ENCODE data around the gene XPNPEP3. TPM values are rescaled to one million over a fixed set of nuclear protein-coding genes. Genes with fewer than 3 reads are reported as not detected.
A peak's percentile ranks its signal among the peaks of the same experiment; 100 is the strongest.
"Not testable (repeated sequence)": the region's sequence is repeated elsewhere in the genome, so short reads cannot be mapped to it uniquely, and the experiment has no call there.

XPNPEP3 gene
- 17.5 and 17.9 TPM in 2 replicates for total RNA-seq

DNA sequence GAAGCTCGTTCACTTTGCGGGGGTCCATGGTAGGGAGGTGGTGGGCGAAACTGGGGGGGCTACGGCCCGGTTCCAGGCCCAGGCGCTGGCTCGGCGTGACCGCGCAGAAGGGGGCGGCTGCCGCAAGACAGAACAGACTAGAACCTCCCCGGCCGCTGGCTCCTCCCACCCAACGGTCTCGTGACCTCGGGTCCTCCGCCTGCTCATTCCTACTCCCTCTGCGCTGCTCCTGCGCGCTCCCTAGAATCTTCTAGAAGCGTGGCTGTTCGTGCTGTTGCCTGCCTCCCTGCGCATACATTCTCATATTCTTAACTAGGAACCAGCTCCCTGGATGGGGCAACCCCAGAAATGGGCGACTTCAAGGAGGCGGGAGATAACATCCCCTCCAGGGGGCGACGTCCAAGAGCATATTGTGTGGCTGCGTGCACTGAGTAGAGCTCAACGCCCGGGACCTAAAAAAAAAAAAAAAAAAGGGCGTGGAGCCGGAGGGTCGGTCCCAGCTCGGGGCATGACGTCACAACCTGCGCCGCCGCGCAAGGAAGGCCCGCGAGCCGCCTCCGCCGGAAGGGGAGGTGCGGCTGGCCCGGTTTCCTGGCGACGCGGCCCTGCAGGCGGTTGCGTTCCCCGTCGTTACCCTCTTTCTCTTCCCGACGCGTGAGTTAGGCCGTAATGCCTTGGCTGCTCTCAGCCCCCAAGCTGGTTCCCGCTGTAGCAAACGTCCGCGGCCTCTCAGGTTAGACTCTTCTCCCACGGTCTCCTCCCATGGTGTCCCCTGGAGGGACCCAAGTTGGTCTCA is at the start of gene XPNPEP3, which contains the start of gene ST13:
Gene XPNPEP3 (plus strand): TSS at position 636 of the 796 bp plus-strand sequence. CDS start 34 bp downstream, at position 670.
Gene ST13 (minus strand): TSS at position 127 of the 796 bp plus-strand sequence. CDS start 99 bp downstream, at position 28.
- Mint-ChIP-seq H3K4me1 (ENCODE audit: low read depth) (peaks cover 38% of the 10 kb centered on the region), H3K4me3 (ENCODE audit: low read depth) (peak within 1 kb of the TSS; percentile 96), H3K27me3 (ENCODE audit: low read depth) (no peaks in the 10 kb centered on the region), H3K27ac (peak within 1 kb of the TSS; percentile 100), H3K36me3 (ENCODE audit: low read depth) (peaks cover 19% of the 10 kb centered on the region), H3K9me3 (no peaks in the 10 kb centered on the region)
- intact Hi-C loops (cut with micrococcal nuclease) = loop anchor here (1.0 to 5.0 kb wide), 5 partner anchors 39 to 430 kb away; partner anchors contain the start of genes RANGAP1, RBX1 and SLC25A17
- peak; percentile 96 for DNase-seq (ENCODE audit: low spot score)

DNA sequence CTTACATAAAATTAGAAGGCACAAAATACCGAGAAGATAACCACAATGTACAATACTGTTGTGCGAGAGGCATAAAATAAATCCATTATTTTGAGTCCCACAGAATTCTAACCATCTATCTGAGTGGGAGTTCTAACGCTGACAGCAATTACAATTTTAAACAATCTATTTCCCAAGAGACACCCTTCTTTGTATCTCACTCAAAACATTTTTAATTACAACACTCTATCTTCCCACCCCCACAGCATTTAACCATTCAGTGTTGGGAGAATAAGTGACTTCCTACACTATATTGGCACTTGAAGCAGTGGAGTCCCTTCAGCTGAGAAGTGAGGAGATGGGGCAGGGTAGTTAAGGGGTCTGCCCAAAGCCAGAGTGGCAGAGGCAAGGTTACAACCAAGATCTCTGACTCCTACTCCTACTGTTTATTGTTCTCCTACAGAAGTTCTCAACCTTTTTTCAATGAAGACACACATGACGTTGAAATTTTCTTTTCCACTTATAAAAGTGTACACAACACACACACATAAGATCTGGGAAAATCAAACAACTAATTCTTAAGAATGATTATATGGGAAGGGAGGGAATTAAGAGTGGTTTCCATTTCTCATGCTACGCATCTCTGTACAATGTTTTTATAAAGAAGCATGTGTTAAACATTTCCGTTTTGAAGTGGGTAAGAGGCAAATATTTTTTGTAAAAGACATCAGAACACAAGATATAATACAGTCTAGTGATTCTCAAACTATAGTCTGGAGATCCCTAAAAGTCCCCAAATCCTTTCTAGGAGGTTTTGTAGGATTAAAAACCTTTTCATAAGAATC is 48.7 kb upstream of the XPNPEP3 start:
- peaks cover 9% of the 10 kb centered on the region for H3K36me3 Mint-ChIP-seq (ENCODE audit: low read depth)
- no peak for DNase-seq (ENCODE audit: low spot score)
- no peaks in the 10 kb centered on the region for H3K27me3 Mint-ChIP-seq (ENCODE audit: low read depth)
- no peaks in the 10 kb centered on the region for H3K9me3 Mint-ChIP-seq
- H3K27ac Mint-ChIP-seq = no peak overlapping the region
- intact Hi-C loops (cut with micrococcal nuclease) = no loop called here
- H3K4me1 Mint-ChIP-seq (ENCODE audit: low read depth) = peaks cover 9% of the 10 kb centered on the region
- H3K4me3 Mint-ChIP-seq (ENCODE audit: low read depth) = no peak overlapping the region

DNA sequence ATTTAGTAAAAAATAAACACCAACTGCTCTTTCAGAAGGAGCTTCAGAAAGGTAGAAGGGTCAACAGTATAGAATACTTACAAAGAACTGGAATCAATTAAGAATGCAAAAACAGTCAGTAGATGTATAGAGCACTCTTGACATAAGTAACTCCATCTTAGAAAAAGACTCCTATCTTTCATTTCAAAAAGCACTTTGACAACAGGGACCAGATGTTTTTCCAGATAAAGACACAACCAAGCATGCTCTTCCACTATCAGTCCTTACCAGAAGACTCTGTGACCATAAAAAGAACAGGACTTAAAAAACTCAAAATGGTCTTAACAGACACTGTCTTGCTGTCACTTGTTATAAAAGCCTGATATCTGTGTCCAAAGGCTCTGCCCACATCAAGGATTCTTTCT is 43.0 kb upstream of the XPNPEP3 start:
- intact Hi-C loops (cut with micrococcal nuclease) = loop anchor here (10.0 kb wide), 1 partner anchor 49 kb away; no protein-coding TSS in a partner anchor
- no peaks in the 10 kb centered on the region for H3K27me3 Mint-ChIP-seq (ENCODE audit: low read depth)
- H3K4me1 Mint-ChIP-seq (ENCODE audit: low read depth) = peaks cover 32% of the 10 kb centered on the region
- no peaks in the 10 kb centered on the region for H3K9me3 Mint-ChIP-seq
- no peak overlapping the region for H3K4me3 Mint-ChIP-seq (ENCODE audit: low read depth)
- H3K27ac Mint-ChIP-seq = no peak overlapping the region
- DNase-seq (ENCODE audit: low spot score) = no peak
- H3K36me3 Mint-ChIP-seq (ENCODE audit: low read depth) = peaks cover 18% of the 10 kb centered on the region

DNA sequence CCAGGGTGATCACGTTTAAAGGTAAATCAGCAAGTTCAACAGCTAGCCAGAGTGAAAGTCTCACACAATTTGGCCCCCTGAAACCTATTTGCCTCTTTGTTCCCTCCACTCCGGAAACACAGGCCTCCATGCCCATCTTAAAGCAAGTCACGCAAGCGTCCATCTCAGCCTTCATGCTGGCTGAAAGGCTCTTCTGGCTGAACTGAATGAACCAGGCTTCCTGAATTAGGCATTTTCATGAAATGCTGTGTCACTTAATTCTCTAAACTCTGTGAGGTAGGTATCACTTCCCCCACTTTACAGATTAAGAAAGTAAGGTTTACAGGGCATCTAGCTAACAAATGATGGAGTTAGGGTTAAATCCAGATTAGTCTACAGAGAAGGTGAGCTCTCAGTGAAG is 39.2 kb upstream of the XPNPEP3 start:
- DNase-seq (ENCODE audit: low spot score) = no peak
- Mint-ChIP-seq H3K36me3 (ENCODE audit: low read depth) (peaks cover 14% of the 10 kb centered on the region), H3K4me3 (ENCODE audit: low read depth) (peak overlapping the region; percentile 82), H3K27me3 (ENCODE audit: low read depth) (no peaks in the 10 kb centered on the region), H3K27ac (peak overlapping the region; percentile 64), H3K9me3 (no peaks in the 10 kb centered on the region), H3K4me1 (ENCODE audit: low read depth) (peaks cover 34% of the 10 kb centered on the region)
- intact Hi-C loops (cut with micrococcal nuclease) = loop anchor here (1.0 to 10.0 kb wide), 6 partner anchors 40 to 135 kb away; partner anchors contain the start of genes RBX1, ST13 and XPNPEP3

DNA sequence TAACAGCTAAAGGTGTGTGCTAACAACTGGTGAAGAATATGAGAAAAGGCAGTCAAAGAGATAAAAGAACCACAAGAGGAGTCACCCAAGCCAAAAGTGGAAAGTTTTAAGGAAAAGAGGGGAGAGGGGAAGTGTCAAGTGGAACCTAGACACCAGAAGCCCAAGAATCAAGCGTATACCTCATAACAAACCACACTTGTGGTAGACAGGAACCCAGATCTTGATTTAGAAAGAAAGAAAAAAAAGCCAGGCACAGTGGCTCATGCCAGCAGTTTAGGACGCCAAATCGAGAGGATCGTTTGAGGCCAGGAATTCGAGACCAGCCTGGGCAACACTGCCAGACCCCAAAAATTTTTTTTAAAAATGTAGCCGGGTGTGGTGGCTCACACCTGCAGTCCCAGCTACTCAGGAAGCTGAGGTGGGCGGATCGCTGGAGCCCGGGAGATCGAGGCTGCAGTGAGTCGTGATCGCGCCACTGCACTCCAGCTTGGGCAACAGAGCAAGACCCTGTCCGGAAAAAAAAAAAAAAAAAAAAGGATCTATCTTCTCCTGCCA is 38.7 kb upstream of the XPNPEP3 start:
- intact Hi-C loops (cut with micrococcal nuclease) = loop anchor here (1.0 to 10.0 kb wide), 6 partner anchors 39 to 135 kb away; partner anchors contain the start of genes RBX1, ST13 and XPNPEP3
- H3K36me3 Mint-ChIP-seq (ENCODE audit: low read depth) = peaks cover 14% of the 10 kb centered on the region
- H3K27ac Mint-ChIP-seq = peak overlapping the region; percentile 80
- peak overlapping the region; percentile 82 for H3K4me3 Mint-ChIP-seq (ENCODE audit: low read depth)
- peaks cover 34% of the 10 kb centered on the region for H3K4me1 Mint-ChIP-seq (ENCODE audit: low read depth)
- DNase-seq (ENCODE audit: low spot score) = peak; percentile 17
- no peaks in the 10 kb centered on the region for H3K9me3 Mint-ChIP-seq
- no peaks in the 10 kb centered on the region for H3K27me3 Mint-ChIP-seq (ENCODE audit: low read depth)

DNA sequence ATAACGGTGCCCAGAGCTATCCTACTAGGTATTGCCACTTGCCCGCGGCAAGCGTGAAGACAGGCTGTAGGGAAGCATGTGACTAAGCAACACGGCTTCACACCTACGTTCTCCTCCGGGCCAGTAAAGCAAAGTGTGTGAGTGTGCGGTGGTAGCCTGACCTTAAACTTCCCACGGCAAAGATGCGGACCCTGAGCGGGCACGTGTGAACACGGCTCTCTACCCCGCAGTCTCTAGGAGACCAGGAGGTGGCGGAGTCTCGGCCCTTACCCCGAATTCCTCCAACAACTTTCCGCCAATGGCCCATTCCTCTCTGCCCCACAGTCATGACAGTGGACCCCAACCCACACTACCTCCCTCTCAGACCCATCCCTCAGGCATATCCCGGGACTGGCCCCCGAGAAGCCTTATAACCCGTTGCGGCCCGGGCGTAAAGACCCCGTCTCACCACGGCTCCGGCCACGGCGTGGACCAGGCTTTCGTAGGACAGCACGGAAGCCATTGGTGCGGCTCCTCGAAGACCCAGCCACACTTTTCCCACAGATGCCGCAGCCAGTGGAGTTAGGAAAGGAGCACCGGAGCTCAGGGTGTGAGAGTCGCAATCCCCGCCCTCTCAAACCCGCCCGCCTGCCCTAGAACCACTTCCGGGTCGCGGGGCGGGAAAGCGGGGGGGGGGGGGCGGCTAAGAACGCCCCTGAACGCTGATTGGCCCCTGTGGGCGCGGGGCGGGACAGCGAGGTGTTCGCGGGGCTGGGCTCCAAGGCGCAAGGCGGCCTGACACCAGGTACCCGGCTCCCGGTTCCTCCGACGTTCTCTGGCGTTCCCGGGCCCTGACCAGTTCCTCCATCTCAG is 38.0 kb upstream of the XPNPEP3 start, which contains the start of gene SLC25A17:
Gene SLC25A17 (minus strand): TSS at position 600 of the 852 bp plus-strand sequence. CDS start 98 bp downstream, at position 502.
- DNase-seq (ENCODE audit: low spot score) = peak; percentile 80
- H3K4me3 Mint-ChIP-seq (ENCODE audit: low read depth) = peak within 1 kb of the TSS; percentile 82
- no peaks in the 10 kb centered on the region for H3K27me3 Mint-ChIP-seq (ENCODE audit: low read depth)
- H3K36me3 Mint-ChIP-seq (ENCODE audit: low read depth) = peaks cover 17% of the 10 kb centered on the region
- H3K4me1 Mint-ChIP-seq (ENCODE audit: low read depth) = peaks cover 33% of the 10 kb centered on the region
- intact Hi-C loops (cut with micrococcal nuclease) = loop anchor here (1.0 to 10.0 kb wide), 6 partner anchors 38 to 136 kb away; partner anchors contain the start of genes RBX1, ST13 and XPNPEP3
- peak within 1 kb of the TSS; percentile 80 for H3K27ac Mint-ChIP-seq
- H3K9me3 Mint-ChIP-seq = no peaks in the 10 kb centered on the region

DNA sequence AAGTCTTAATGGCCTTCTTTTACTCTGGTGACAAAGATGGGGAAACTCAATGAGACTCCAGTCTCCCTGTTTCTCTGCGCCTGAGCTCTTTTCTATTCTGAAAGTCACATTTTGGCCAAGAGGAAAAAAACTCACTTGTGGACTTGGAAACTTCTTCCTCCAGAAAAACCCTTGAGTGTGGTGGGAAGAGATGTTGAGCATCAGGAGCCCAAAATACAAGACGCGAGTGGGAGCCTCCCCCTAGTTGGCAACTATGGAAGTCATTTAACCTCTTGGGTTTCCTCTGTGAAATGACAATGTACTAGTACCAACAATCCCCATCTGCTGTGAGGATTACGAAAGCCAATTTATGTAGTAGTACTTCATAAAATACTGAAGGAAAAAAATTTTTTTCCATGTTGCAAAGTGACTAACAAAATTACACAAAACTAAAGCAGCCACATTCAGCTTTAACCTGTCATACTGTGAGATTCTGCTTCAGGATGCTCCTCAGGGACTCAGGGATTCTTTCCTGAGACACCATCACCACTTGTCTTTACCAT is 37.3 kb upstream of the XPNPEP3 start:
- H3K27ac Mint-ChIP-seq = peak overlapping the region; percentile 55
- H3K9me3 Mint-ChIP-seq = no peaks in the 10 kb centered on the region
- no peak for DNase-seq (ENCODE audit: low spot score)
- peaks cover 18% of the 10 kb centered on the region for H3K36me3 Mint-ChIP-seq (ENCODE audit: low read depth)
- intact Hi-C loops (cut with micrococcal nuclease) = loop anchor here (2.0 to 10.0 kb wide), 5 partner anchors 38 to 133 kb away; partner anchors contain the start of genes RBX1, ST13 and XPNPEP3
- no peaks in the 10 kb centered on the region for H3K27me3 Mint-ChIP-seq (ENCODE audit: low read depth)
- peak overlapping the region; percentile 82 for H3K4me3 Mint-ChIP-seq (ENCODE audit: low read depth)
- H3K4me1 Mint-ChIP-seq (ENCODE audit: low read depth) = peaks cover 30% of the 10 kb centered on the region

DNA sequence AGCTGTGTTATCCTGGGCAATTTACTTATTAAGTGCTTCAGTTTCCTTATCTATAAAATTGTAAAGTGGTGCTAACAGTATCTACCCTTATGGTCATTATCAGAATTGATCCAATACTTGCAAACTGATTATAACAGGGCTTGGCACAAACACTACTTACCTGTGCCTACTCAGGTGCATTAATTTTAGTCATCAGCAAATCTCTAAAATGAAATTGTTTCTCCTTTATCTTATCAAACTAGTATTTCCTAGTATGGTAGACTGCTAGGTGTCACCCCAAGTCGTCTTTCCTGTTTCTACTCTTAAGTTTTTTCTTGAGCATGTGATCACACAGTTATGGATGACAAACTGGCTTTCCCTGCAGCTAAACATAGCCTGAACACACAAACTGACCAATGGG is 33.5 kb upstream of the XPNPEP3 start:
- DNase-seq (ENCODE audit: low spot score) = no peak
- Mint-ChIP-seq H3K27me3 (ENCODE audit: low read depth) (no peaks in the 10 kb centered on the region), H3K4me3 (ENCODE audit: low read depth) (no peak overlapping the region), H3K9me3 (no peaks in the 10 kb centered on the region), H3K27ac (no peak overlapping the region), H3K4me1 (ENCODE audit: low read depth) (peaks cover 10% of the 10 kb centered on the region), H3K36me3 (ENCODE audit: low read depth) (peaks cover 25% of the 10 kb centered on the region)
- intact Hi-C loops (cut with micrococcal nuclease) = no loop called here

DNA sequence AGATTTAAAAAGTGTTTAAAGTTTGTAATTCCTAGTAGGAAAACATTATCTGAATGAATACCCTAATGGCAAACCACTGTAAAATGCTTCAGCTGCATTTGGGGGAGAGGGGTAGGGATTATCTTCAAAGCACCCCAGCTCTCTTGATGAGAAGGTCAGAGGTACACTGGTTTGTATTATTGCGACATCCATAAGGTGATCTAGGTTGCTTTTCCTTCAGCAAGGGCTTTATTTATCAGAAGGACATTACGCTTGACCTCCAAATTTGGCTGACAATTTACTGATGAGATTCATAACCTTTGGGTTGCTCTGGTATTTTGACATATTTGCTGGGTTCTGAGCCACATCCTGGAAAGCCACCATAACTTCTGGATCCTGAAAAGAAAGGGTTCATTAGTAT is 30.7 kb upstream of the XPNPEP3 start:
- intact Hi-C loops (cut with micrococcal nuclease); DNase-seq (ENCODE audit: low spot score); H3K27me3 Mint-ChIP-seq (ENCODE audit: low read depth); H3K27ac Mint-ChIP-seq; H3K4me1 Mint-ChIP-seq (ENCODE audit: low read depth); H3K9me3 Mint-ChIP-seq; H3K4me3 Mint-ChIP-seq (ENCODE audit: low read depth): not testable (repeated sequence)
- peaks cover 45% of the 10 kb centered on the region for H3K36me3 Mint-ChIP-seq (ENCODE audit: low read depth)

DNA sequence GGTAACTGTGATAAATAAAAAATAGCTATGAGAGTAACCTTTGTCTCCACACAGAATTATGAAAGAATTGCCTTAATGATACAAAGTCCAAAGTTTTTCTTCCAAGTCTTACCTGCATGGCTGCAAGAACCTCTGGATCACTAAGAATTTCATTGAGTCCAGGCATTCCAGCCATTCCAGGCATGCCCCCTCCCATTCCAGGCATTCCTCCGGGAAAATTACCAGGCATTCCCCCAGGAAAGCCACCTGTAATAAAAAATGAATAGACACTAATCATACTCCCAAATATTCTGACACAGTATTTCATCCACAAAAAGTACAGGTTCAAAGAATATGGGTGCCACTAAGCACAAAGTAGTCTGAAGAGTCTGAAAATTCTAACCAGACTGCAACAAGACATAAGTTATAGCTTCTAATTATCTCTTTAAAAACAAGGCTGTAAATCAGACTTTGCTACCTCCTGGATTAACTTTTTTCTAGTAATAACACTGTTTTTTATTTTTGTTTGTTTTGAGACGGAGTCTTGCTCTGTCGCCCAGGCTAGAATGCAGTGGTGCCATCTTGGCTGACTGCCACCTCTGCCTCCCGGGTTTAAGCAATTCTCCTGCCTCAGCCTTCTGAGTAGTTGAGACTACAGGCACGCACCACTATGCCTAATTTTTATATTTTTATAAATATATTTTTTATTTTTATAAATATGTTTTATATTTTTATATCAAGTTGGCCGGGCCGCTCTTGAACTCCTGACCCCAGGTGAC is 29.8 kb upstream of the XPNPEP3 start:
- intact Hi-C loops (cut with micrococcal nuclease) = no loop called here
- H3K4me1 Mint-ChIP-seq (ENCODE audit: low read depth) = no peaks in the 10 kb centered on the region
- no peak overlapping the region for H3K4me3 Mint-ChIP-seq (ENCODE audit: low read depth)
- no peak for DNase-seq (ENCODE audit: low spot score)
- no peaks in the 10 kb centered on the region for H3K9me3 Mint-ChIP-seq
- H3K36me3 Mint-ChIP-seq (ENCODE audit: low read depth) = peaks cover 49% of the 10 kb centered on the region
- H3K27ac Mint-ChIP-seq = no peak overlapping the region
- H3K27me3 Mint-ChIP-seq (ENCODE audit: low read depth) = no peaks in the 10 kb centered on the region

DNA sequence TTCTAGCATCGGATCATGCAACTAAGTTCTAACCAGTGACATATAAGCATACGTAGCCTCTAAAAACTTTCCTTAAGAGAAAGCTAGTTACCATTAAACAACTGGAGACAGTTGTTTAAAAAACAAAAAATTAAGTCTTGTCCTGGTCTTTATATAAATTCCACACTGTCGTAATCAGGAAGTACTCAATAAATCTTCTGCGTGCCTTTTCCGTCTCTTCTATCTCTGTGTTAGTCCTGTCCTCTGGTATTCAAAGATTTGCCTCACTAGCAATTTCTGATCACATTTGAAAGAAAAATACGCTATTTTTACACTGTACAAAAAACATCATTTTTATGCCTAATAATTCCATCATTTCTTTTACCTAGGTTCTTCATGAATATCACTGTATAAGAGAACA is 27.8 kb upstream of the XPNPEP3 start:
- Mint-ChIP-seq H3K4me1 (ENCODE audit: low read depth) (no peaks in the 10 kb centered on the region), H3K4me3 (ENCODE audit: low read depth) (no peak overlapping the region), H3K27ac (no peak overlapping the region), H3K9me3 (no peaks in the 10 kb centered on the region), H3K36me3 (ENCODE audit: low read depth) (peaks cover 58% of the 10 kb centered on the region), H3K27me3 (ENCODE audit: low read depth) (no peaks in the 10 kb centered on the region)
- no peak for DNase-seq (ENCODE audit: low spot score)
- intact Hi-C loops (cut with micrococcal nuclease) = no loop called here

Measured in activated T-helper 2 cell treated with anti-CD3 and anti-CD28 coated beads, Interferon-gamma antibody, Interleukin-2, Interleukin-4, amounts not matched to agents 10 μg/mL and 5 μg/mL and 100 μg/mL, durations not matched to agents 14 hours and 24 hours and 36 hours (primary cell).